Mucosa of stomach (tissue), 1 donor: ENCODE data around the gene GARS1.
"Not testable (repeated sequence)": the region's sequence is repeated elsewhere in the genome, so short reads cannot be mapped to it uniquely, and the experiment has no call there.

Source experiments
- H3K27me3 ChIP-seq: one replicate; pipeline ENCODE4 v1.7.0; 2013; ENCODE audit warnings: mild to moderate bottlenecking, low read length; ENCODE audit not compliant: control insufficient read depth, insufficient read depth
- H3K36me3 ChIP-seq: one replicate; pipeline ENCODE4 v1.7.0; 2013; ENCODE audit warnings: low read length; ENCODE audit not compliant: control insufficient read depth, insufficient read depth
- H3K4me1 ChIP-seq: one replicate; pipeline ENCODE4 v1.7.0; 2013; ENCODE audit warnings: mild to moderate bottlenecking, low read length; ENCODE audit not compliant: control insufficient read depth, insufficient read depth
- H3K4me3 ChIP-seq: one replicate; pipeline ENCODE4 v1.7.0; 2013; ENCODE audit warnings: low read length
- H3K9ac ChIP-seq: one replicate; pipeline ENCODE4 v1.7.0; 2013; ENCODE audit warnings: mild to moderate bottlenecking, low read length, moderate library complexity
- H3K9me3 ChIP-seq: one replicate; pipeline ENCODE4 v1.7.0; 2013; ENCODE audit warnings: mild to moderate bottlenecking, low read length, moderate library complexity; ENCODE audit not compliant: control insufficient read depth
- donor health status: Pancreatic carcinoma.

The GARS1 gene

DNA sequence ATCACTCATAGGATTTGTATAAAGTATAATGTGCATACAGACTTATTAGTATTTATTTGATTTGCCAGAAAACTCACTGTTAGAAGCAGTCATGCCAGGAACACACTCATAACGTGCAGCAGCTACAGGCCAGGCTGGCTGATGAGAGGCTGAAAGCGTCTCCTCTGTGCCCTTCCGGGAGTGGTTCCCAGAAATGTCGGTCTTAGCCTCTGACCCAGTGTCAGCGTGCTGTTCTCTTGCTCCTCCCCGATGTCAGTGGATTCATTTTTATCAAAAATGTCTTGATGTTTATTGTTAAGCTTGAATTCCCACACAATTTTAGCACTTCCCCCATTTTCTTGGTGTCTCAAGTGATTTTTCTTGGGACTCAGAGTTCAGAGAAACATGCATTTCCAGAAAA, 33.3 kb upstream of the GARS1 start:
- no peak overlapping the region for H3K9ac ChIP-seq
- H3K4me3 ChIP-seq = no peak overlapping the region
- no peaks in the 10 kb centered on the region for H3K36me3 ChIP-seq
- no peaks in the 10 kb centered on the region for H3K27me3 ChIP-seq
- H3K4me1 ChIP-seq = no peaks in the 10 kb centered on the region
- no peaks in the 10 kb centered on the region for H3K9me3 ChIP-seq

- Histone ChIP-seq H3K36me3 (no peaks in the 10 kb centered on the region), H3K27me3 (no peaks in the 10 kb centered on the region), H3K4me1 (no peaks in the 10 kb centered on the region), H3K9me3 (no peaks in the 10 kb centered on the region), H3K9ac (no peak overlapping the region), H3K4me3 (no peak overlapping the region)
These were observed 32.2 kb upstream of the GARS1 start for GRCh38 chr7:30562498-30562897.

DNA sequence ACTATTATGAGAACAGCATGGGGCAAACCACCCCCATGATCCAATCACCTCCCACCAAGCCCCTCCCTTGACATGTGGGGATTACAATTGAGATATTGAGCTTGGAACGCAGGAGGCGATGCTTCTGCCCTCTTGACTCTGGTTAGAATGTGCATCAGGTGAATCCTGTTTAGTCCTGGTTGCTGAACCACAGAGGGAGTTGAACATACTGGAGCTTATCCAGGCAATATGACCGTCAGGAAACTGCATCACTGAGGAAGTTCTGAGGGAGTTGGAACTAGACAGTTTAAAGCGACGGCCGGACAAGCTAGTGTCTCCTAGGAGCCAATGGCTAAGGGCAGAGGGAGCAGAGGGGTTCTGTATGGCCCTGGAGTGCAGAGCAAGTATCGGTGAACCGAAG, 31.8 kb upstream of the GARS1 start:
- Histone ChIP-seq H3K4me1 (no peaks in the 10 kb centered on the region), H3K9ac (no peak overlapping the region), H3K9me3 (no peaks in the 10 kb centered on the region), H3K27me3 (no peaks in the 10 kb centered on the region), H3K4me3 (no peak overlapping the region), H3K36me3 (no peaks in the 10 kb centered on the region)

- no peaks in the 10 kb centered on the region for H3K9me3 ChIP-seq
- H3K9ac ChIP-seq = no peak overlapping the region
- no peaks in the 10 kb centered on the region for H3K4me1 ChIP-seq
- H3K36me3 ChIP-seq = no peaks in the 10 kb centered on the region
- H3K27me3 ChIP-seq = no peaks in the 10 kb centered on the region
- no peak overlapping the region for H3K4me3 ChIP-seq
These were observed 31.2 kb upstream of the GARS1 start for GRCh38 chr7:30563326-30563942.

DNA sequence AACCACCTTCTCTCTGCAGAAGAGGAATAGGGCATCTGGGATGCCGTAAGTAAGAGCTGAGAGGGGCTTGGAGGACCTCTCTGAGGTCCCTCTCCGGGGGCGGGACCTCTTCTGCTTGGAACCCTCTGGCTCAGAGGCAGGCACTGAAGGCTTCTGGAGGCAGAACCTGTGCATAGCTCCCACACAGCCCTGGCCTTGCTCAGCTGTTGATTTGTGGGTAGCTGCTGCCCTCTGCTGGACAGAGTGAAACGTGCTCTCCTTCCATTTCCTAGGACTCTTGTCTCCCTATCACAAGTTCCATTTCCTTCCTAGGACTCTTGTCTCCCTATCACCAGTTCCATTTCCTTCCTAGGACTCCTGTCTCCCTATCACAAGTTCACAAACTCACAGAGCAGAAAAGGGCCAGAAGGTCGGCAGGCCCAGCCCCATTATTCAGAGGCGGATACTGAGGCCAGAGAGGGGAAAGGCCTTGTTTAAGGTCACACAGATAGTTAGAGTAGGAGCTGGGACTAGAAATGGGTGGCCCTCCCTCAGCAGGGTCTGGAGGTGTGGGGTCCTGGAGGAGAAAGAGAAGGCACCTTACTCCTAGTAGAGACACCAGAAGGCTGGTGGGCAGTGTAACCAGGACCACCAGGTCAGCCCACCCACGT, 30.3 kb upstream of the GARS1 start:
- no peaks in the 10 kb centered on the region for H3K27me3 ChIP-seq
- H3K4me3 ChIP-seq = no peak overlapping the region
- H3K36me3 ChIP-seq = no peaks in the 10 kb centered on the region
- no peaks in the 10 kb centered on the region for H3K9me3 ChIP-seq
- no peak overlapping the region for H3K9ac ChIP-seq
- no peaks in the 10 kb centered on the region for H3K4me1 ChIP-seq

GRCh38 chr7:30566596-30566995, 28.1 kb upstream of the GARS1 start:
- H3K9me3 ChIP-seq = no peaks in the 10 kb centered on the region
- no peaks in the 10 kb centered on the region for H3K4me1 ChIP-seq
- no peak overlapping the region for H3K9ac ChIP-seq
- no peak overlapping the region for H3K4me3 ChIP-seq
- no peaks in the 10 kb centered on the region for H3K36me3 ChIP-seq
- no peaks in the 10 kb centered on the region for H3K27me3 ChIP-seq

DNA sequence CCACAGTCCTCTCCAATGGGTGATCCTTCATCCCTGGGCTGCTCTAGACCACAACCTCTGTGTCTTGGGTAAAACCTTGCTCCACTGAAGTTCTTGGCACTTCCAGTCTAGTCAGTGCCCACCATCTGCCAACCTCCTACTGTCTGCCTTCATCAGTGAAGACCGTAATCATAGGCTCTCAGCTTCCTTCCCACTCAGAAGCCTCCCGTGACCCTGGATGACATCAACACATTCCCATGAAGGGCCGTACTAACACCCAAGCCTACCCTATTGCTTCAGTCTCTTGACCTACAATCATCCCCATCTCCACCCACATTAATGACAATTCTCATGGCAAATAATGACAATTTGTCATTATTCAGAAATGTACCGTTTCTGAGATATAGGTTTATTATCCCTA, 27.6 kb upstream of the GARS1 start:
- Histone ChIP-seq H3K9ac (no peak overlapping the region), H3K9me3 (no peaks in the 10 kb centered on the region), H3K4me1 (no peaks in the 10 kb centered on the region), H3K4me3 (no peak overlapping the region), H3K36me3 (no peaks in the 10 kb centered on the region), H3K27me3 (no peaks in the 10 kb centered on the region)

DNA sequence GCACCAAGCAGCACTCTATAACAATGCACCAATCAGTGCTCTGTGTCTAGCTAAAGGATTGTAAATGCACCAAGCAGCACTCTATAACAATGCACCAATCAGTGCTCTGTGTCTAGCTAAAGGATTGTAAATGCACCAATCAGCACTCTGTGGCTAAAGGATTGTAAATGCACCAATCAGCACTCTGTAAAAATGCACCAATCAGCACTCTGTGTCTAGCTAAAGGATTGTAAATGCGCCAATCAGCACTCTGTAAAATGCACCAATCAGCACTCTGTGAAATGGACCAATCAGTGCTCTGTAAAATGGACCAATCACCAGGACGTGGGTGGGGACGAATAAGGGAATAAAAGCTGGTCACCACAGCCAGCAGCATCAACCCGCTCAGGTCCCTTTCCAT, 24.4 kb upstream of the GARS1 start:
- H3K36me3 ChIP-seq, H3K9ac ChIP-seq, H3K27me3 ChIP-seq, H3K4me3 ChIP-seq, H3K9me3 ChIP-seq, H3K4me1 ChIP-seq: not testable (repeated sequence)

- Histone ChIP-seq H3K27me3 (no peaks in the 10 kb centered on the region), H3K9ac (no peak overlapping the region), H3K4me3 (no peak overlapping the region), H3K36me3 (peaks cover 5% of the 10 kb centered on the region), H3K4me1 (peaks cover 8% of the 10 kb centered on the region), H3K9me3 (no peaks in the 10 kb centered on the region)
These were observed 22.4 kb upstream of the GARS1 start for GRCh38 chr7:30572212-30572841.

DNA sequence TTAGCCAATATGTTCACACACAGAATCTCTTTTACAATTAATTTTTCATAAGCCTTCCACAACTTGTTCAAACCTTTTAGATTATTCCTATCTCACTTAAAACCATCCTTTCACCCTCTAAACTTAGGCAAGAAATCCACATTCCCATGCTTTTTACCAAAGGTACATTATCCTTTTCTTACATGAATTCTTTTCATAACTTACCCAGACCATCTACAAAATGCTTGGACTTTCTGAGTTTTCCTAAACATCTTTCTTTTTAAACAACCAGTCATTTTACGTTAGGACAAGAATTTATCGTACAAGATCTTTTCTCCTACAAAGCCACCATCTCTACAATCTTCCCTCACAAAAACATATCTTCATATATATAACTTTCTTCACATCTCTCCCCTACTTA, 18.8 kb upstream of the GARS1 start:
- Histone ChIP-seq H3K9me3 (no peaks in the 10 kb centered on the region), H3K4me3 (no peak overlapping the region), H3K4me1 (peaks cover 8% of the 10 kb centered on the region), H3K36me3 (peaks cover 5% of the 10 kb centered on the region), H3K9ac (no peak overlapping the region), H3K27me3 (no peaks in the 10 kb centered on the region)

DNA sequence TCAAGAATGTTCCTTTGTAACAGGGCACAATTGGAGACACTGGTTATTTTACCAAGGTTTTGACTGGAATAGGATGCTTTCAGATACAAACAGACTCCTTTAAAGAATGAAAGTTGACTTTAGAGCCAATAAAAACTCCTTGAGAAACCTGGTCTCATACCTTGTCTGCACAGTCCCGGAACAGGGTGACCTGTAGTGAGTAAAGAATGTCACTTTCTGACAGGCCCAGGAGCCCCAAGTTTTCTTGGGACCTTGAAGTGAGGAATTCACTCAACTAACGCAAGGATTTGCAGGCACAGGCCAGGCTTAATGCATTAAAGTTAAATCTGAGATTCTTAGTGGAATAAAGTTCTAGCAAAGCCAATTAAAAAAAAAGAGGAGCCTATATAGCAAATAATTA, 11.5 kb upstream of the GARS1 start:
- Histone ChIP-seq H3K4me3 (no peak overlapping the region), H3K9ac (no peak overlapping the region), H3K36me3 (no peaks in the 10 kb centered on the region), H3K9me3 (no peaks in the 10 kb centered on the region), H3K4me1 (no peaks in the 10 kb centered on the region), H3K27me3 (no peaks in the 10 kb centered on the region)

GRCh38 chr7:30584415-30584814, 10.3 kb upstream of the GARS1 start:
- Histone ChIP-seq H3K9me3 (no peaks in the 10 kb centered on the region), H3K27me3 (no peaks in the 10 kb centered on the region), H3K4me1 (no peaks in the 10 kb centered on the region), H3K9ac (no peak overlapping the region), H3K36me3 (no peaks in the 10 kb centered on the region), H3K4me3 (no peak overlapping the region)
